Retinal pigment epithelial cell (primary cell): Measurements from ENCODE around the gene PAX3.

ENCODE experiments used
- DNase-seq: peaks from one replicate; pipeline ENCODE4 v3.0.0-alpha.2; 2010; ENCODE audit warnings: low read depth
- H3K4me3 ChIP-seq: 2 replicates; pipeline ENCODE4 v1.5.1; 2011; ENCODE audit warnings: mild to moderate bottlenecking, low read length, control low read depth, moderate library complexity
- TF ChIP-seq, protein P1 (sequence below): conservative IDR thresholded peaks from 2 replicates; pipeline ENCODE4 v1.5.1; 2011; ENCODE audit warnings: low read depth, low read length, control low read depth, inconsistent platforms

PAX3 gene

DNA sequence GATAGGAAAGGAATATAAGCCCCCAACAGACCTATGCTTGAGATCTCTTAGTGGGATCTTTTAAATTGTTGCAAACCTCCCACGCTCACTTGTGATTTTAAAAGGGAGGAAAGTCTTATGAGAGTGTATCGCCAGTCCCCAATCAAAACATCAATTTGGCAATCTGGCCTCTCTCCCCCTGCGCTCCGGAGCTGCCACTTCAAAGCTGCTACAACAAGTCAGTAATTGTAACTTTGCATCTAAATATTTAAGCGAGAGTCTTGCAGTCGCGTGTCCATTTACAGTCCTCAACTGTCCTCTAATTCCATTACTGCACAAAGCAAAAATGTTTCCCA lies 8.4 kb downstream of the PAX3 start:
- TF ChIP-seq, protein P1, sequence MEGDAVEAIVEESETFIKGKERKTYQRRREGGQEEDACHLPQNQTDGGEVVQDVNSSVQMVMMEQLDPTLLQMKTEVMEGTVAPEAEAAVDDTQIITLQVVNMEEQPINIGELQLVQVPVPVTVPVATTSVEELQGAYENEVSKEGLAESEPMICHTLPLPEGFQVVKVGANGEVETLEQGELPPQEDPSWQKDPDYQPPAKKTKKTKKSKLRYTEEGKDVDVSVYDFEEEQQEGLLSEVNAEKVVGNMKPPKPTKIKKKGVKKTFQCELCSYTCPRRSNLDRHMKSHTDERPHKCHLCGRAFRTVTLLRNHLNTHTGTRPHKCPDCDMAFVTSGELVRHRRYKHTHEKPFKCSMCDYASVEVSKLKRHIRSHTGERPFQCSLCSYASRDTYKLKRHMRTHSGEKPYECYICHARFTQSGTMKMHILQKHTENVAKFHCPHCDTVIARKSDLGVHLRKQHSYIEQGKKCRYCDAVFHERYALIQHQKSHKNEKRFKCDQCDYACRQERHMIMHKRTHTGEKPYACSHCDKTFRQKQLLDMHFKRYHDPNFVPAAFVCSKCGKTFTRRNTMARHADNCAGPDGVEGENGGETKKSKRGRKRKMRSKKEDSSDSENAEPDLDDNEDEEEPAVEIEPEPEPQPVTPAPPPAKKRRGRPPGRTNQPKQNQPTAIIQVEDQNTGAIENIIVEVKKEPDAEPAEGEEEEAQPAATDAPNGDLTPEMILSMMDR = no peak
- H3K4me3 ChIP-seq = no peak overlapping the region
- no peak for DNase-seq

DNA sequence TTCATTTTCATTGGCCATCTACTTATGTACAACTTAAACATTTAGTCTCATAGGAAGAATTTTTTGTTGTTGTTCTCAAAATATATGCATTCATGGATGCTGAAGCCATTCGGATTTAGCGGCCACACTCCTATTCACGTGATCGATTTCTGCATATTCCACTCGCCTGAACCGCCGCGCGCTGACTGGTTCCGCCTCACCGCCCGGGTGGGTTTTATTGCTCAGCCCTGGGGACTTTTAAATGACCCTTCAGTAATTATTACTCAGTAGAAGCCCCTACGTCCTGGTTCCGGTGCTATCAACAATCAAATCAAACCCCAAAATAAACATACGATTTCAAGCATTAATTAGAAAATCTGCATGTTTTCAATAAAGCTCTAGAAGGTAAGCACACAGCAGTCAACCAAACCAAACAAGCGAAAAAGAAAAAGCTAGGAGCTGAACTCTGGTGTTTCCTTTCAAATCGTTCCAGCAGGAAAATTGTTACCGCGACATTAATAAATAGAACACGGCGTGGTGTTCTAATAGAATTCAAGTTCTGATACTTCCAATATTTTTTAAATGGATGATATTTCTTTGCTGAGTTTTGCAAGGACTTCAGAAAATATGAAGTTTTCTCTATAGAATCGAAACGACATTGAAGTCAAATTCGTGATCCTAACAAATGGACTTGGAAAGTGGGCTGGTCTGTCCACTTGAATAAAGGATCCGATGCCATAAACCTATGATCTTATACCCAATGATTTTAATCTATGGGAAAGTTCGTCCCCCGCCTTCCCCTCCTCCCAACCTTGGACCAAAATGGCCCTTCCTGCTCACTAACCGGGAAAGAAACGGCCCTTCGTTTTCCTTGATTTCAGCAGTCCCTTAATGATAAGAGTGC lies 9.3 kb downstream of the PAX3 start:
- no peak overlapping the region for H3K4me3 ChIP-seq
- no peak for DNase-seq
- TF ChIP-seq, protein P1 = no peak

DNA sequence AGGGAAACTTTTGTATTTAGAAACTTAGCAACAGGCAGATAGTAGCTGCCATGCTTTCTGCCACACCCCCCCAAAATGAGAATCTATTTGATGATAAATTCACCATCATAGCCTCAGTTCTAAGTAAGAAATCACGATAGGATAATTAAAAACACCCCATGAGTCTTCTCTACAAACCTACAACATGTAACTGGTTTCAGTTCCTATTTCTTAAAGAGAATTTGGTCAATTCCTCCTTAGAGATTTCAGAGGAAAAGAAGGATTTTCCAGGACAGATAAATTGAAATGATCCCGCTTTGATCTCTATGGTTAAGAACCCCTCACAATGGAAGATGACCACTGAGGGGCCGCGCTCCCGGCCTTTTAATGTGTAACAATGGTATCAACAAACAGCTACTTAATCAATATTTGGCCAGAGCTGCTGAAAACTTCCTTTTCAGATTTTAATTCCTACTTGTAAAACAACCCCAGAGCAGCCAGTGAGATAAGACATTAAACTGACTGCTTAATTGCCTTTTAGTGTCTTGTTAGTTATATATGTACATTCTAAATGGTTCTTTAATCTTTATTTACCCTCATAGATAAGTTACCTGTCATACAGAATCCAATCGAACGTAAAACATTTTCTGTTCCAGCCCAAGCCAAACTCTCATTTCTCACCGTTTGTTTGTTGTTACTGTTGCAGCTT lies 10.1 kb downstream of the PAX3 start:
- no peak overlapping the region for H3K4me3 ChIP-seq
- TF ChIP-seq, protein P1 = no peak
- DNase-seq = no peak

DNA sequence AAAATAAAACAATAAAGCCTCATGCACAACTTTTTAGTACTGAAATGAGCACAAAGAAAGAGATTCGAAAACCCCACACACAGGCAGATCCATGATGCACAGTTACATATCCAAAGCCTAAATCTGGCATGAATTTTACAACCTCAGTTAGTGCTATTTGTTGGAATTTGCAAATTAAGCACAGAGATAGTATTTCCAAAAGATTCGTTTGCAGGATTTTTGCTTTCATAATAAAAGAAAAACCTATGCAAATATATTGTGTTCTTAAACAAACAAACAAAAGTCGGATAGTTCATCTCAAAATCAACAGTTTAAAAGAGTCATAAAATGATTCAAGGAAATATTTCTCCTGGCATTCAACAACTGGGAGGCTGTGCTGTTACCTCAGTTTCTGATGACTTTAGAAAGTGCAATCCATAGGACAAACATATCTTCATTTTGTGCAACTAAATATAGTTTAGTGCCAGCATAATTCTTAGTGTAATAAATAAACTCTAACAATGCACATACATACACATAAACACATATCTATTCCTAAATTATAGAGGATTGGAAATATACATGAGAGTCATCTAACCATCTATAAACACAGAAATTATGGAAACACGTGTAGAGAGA lies 10.8 kb downstream of the PAX3 start:
- TF ChIP-seq, protein P1 = no peak
- DNase-seq = no peak
- H3K4me3 ChIP-seq = no peak overlapping the region

DNA sequence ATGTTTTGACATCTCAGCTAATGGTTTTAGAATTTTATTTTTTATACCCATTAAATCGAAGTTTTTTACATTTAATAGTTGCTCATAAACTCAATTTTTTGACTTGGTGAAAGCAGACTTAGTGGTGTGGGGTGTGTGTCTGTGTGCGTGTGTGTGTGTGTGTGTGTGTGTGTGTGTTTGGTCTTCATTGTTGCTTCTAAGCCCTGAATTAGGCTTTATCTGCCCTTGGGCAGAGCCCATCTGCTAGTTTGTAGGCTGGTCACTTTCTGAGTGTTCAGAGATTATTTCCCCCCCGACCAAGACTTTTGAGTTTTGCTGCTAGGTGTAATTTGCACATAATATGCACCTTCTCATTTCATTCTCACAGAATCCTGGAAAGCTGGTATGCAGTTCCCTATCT lies 14.3 kb downstream of the PAX3 start:
- DNase-seq = no peak
- TF ChIP-seq, protein P1 = no peak
- no peak overlapping the region for H3K4me3 ChIP-seq

DNA sequence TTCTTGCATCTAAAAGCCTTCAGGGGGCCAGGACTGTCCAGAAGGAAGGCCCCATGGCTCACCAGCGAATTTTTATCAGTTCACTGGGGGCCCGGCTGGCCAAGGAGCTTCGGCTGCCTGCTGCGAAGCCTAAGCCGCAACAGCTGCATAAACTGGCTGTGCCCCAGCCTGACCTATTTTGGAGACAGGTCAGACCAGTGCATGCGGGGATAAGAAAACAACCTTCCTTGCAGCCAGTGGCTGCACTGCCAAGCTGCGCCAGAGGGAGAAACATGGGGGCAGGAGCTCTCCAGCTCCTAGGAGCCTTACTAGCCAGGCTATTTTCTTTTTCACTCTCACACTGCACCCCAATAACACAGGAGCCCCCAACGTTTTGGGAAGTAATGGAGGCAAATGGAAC lies 15.2 kb downstream of the PAX3 start:
- no peak for DNase-seq
- H3K4me3 ChIP-seq = no peak overlapping the region
- TF ChIP-seq, protein P1 = no peak
